Parathyroid adenoma (tissue), 2 donors: Measurements from ENCODE around the gene LPAR5.

Experiments used
- H2AFZ ChIP-seq: fragments of 300-600 bp; sonication (generic); one replicate; pipeline ENCODE4 v1.7.0; 2017; ENCODE audit warnings: antibody characterized with exemption, mild to moderate bottlenecking
- H3K27ac ChIP-seq: fragments of 300-600 bp; sonication (generic); one replicate; pipeline ENCODE4 v1.7.0; 2017
- H3K27me3 ChIP-seq: fragments of 300-600 bp; sonication (generic); one replicate; pipeline ENCODE4 v1.7.0; 2017; ENCODE audit warnings: low read length; ENCODE audit not compliant: control insufficient read depth, insufficient read depth
- H3K36me3 ChIP-seq: fragments of 300-600 bp; sonication (generic); one replicate; pipeline ENCODE4 v1.7.0; 2017; ENCODE audit warnings: low read length; ENCODE audit not compliant: control insufficient read depth, insufficient read depth
- H3K4me1 ChIP-seq: fragments of 300-600 bp; sonication (generic); one replicate; pipeline ENCODE4 v1.7.0; 2017; ENCODE audit warnings: control low read depth
- H3K4me2 ChIP-seq: fragments of 300-600 bp; sonication (generic); one replicate; pipeline ENCODE4 v1.7.0; 2017; ENCODE audit warnings: low read length
- H3K4me3 ChIP-seq: fragments of 300-600 bp; sonication (generic); one replicate; pipeline ENCODE4 v1.7.0; 2017; ENCODE audit warnings: low read depth, low read length
- H3K79me2 ChIP-seq: fragments of 300-600 bp; sonication (generic); one replicate; pipeline ENCODE4 v1.7.0; 2017; ENCODE audit warnings: control low read depth
- H3K9ac ChIP-seq: fragments of 300-600 bp; sonication (generic); one replicate; pipeline ENCODE4 v1.7.0; 2017; ENCODE audit warnings: mild to moderate bottlenecking
- H3K9me3 ChIP-seq: fragments of 300-600 bp; sonication (generic); one replicate; pipeline ENCODE4 v1.7.0; 2017; ENCODE audit warnings: low read length; ENCODE audit not compliant: control insufficient read depth
- CTCF ChIP-seq: fragments of 300-600 bp; sonication (generic); IDR thresholded peaks from one replicate; pipeline ENCODE4 v1.7.0; 2017; ENCODE audit warnings: antibody characterized with exemption, mild to moderate bottlenecking
- donor health status: primary hyperparathyroidism.

Gene LPAR5

GRCh38 chr12:6582196-6582595 lies 53.6 kb downstream of the LPAR5 start:
- no peaks in the 10 kb centered on the region for H3K36me3 ChIP-seq
- H3K79me2 ChIP-seq: peaks cover 8% of the 10 kb centered on the region
- no peaks in the 10 kb centered on the region for H3K9me3 ChIP-seq
- H3K27me3 ChIP-seq: no peaks in the 10 kb centered on the region
- no peak overlapping the region for H3K4me2 ChIP-seq
- no peak overlapping the region for H3K9ac ChIP-seq
- no peak overlapping the region for H2AFZ ChIP-seq
- no peaks in the 10 kb centered on the region for H3K4me1 ChIP-seq
- peak; percentile 6 for TF ChIP-seq CTCF
- H3K4me3 ChIP-seq: no peak overlapping the region
- H3K27ac ChIP-seq: no peak overlapping the region

GRCh38 chr12:6575648-6576047 lies 60.1 kb downstream of the LPAR5 start:
- H3K4me2 ChIP-seq: no peak overlapping the region
- H3K36me3 ChIP-seq: no peaks in the 10 kb centered on the region
- H3K27me3 ChIP-seq: no peaks in the 10 kb centered on the region
- H3K4me1 ChIP-seq: no peaks in the 10 kb centered on the region
- no peak overlapping the region for H3K9ac ChIP-seq
- H3K9me3 ChIP-seq: no peaks in the 10 kb centered on the region
- H3K4me3 ChIP-seq: no peak overlapping the region
- H2AFZ ChIP-seq: no peak overlapping the region
- no peak for TF ChIP-seq CTCF
- no peaks in the 10 kb centered on the region for H3K79me2 ChIP-seq
- no peak overlapping the region for H3K27ac ChIP-seq

GRCh38 chr12:6574576-6575295 lies 61.0 kb downstream of the LPAR5 start:
- Histone ChIP-seq H3K27ac (no peak overlapping the region), H3K36me3 (no peaks in the 10 kb centered on the region), H3K4me2 (no peak overlapping the region), H2AFZ (no peak overlapping the region), H3K9ac (no peak overlapping the region), H3K27me3 (no peaks in the 10 kb centered on the region), H3K4me1 (no peaks in the 10 kb centered on the region), H3K4me3 (no peak overlapping the region), H3K9me3 (no peaks in the 10 kb centered on the region), H3K79me2 (no peaks in the 10 kb centered on the region)
- no peak for TF ChIP-seq CTCF

- Histone ChIP-seq H3K27ac (no peak overlapping the region), H3K79me2 (no peaks in the 10 kb centered on the region)
Measured at GRCh38 chr12:6573001-6573400, 62.8 kb downstream of the LPAR5 start.

More at GRCh38 chr12:6573001-6573400, 62.8 kb downstream of the LPAR5 start:
- H3K9me3 ChIP-seq: no peaks in the 10 kb centered on the region
- TF ChIP-seq CTCF: no peak
- H2AFZ ChIP-seq: no peak overlapping the region
- no peaks in the 10 kb centered on the region for H3K27me3 ChIP-seq
- no peaks in the 10 kb centered on the region for H3K4me1 ChIP-seq
- H3K9ac ChIP-seq: no peak overlapping the region
- no peaks in the 10 kb centered on the region for H3K36me3 ChIP-seq
- H3K4me2 ChIP-seq: no peak overlapping the region
- no peak overlapping the region for H3K4me3 ChIP-seq
